Measurements from ENCODE around the gene PLET1.

- no peak for TF ChIP-seq POLR2A (IDR thresholded peaks at IDR 0.05)
- no peak for TF ChIP-seq CTCF (IDR thresholded peaks at IDR 0.05)
Observed at GRCh38 chr11:112238041-112238440, 22.6 kb downstream of the PLET1 start.

All from adrenal gland (tissue), 5 donors.